WTC11 (cell line): ENCODE data around the gene PXN.

Source experiments
- CREB1 ChIP-seq: sonication (generic); formaldehyde crosslinking; IDR thresholded peaks from 2 replicates; pipeline ENCODE4 v1.8.0; 2023; ENCODE audit warnings: mild to moderate bottlenecking, missing genetic modification reagents
- FOXJ3 ChIP-seq: sonication (generic); formaldehyde crosslinking; IDR thresholded peaks from 2 replicates; pipeline ENCODE4 v1.9.0; 2021; ENCODE audit warnings: missing genetic modification reagents, mild to moderate bottlenecking, borderline replicate concordance
- RORB ChIP-seq: fragments of 250-450 bp; sonication (Bioruptor Pico); IDR thresholded peaks from 2 replicates; pipeline ENCODE4 v1.9.0; 2021; ENCODE audit warnings: mild to moderate bottlenecking
- TEAD4 ChIP-seq: sonication (generic); formaldehyde crosslinking; IDR thresholded peaks from 2 replicates; pipeline ENCODE4 v1.8.0; 2022; ENCODE audit warnings: mild to moderate bottlenecking, missing genetic modification reagents
- ZNF219 ChIP-seq: sonication (generic); formaldehyde crosslinking; IDR thresholded peaks from 2 replicates; pipeline ENCODE4 v1.8.0; 2023; ENCODE audit warnings: missing genetic modification reagents, mild to moderate bottlenecking, borderline replicate concordance
- ZNF263 ChIP-seq: sonication (generic); formaldehyde crosslinking; IDR thresholded peaks from 2 replicates; pipeline ENCODE4 v1.8.1; 2022; ENCODE audit warnings: low read depth, mild to moderate bottlenecking, moderate library complexity, missing genetic modification reagents
- TF ChIP-seq, protein P1 (sequence below): fragments of 200-600 bp; IDR thresholded peaks from 2 replicates; pipeline ENCODE4 v1.8.0; 2022; ENCODE audit warnings: antibody characterized with exemption
- TF ChIP-seq, protein P2 (sequence below): sonication (generic); formaldehyde crosslinking; IDR thresholded peaks from 2 replicates; pipeline ENCODE4 v1.8.1; 2023; ENCODE audit warnings: mild to moderate bottlenecking, moderate library complexity, missing genetic modification reagents
- TF ChIP-seq, protein P3 (sequence below): sonication (generic); formaldehyde crosslinking; conservative IDR thresholded peaks from 2 replicates; pipeline ENCODE4 v1.8.1; 2022; ENCODE audit warnings: mild to moderate bottlenecking, missing genetic modification reagents
- TF ChIP-seq, protein P4 (sequence below): sonication (generic); formaldehyde crosslinking; IDR thresholded peaks from 2 replicates; pipeline ENCODE4 v1.8.1; 2022; ENCODE audit warnings: mild to moderate bottlenecking, moderate library complexity, missing genetic modification reagents

DNA sequence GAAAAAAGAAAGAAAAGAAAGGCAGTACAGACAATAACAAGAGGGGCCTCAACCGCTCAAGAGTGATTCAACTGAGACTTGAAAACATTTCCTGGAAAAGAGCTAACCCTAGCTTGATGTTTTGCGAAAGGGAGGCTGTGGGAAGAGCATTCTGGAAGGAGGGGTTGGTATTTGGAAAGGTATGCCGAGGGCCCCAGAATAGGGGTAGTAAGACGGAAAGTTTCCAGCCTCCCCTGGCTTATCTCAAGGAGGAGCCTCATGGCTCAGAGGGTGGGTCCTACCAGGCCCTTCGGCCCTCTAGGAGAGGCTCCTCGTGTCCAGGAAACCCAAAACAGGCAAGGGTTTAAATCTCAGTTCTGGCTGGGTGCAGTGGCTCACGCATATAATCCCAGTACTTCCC is 17.8 kb upstream of the PXN start:
- TF ChIP-seq, protein P1, sequence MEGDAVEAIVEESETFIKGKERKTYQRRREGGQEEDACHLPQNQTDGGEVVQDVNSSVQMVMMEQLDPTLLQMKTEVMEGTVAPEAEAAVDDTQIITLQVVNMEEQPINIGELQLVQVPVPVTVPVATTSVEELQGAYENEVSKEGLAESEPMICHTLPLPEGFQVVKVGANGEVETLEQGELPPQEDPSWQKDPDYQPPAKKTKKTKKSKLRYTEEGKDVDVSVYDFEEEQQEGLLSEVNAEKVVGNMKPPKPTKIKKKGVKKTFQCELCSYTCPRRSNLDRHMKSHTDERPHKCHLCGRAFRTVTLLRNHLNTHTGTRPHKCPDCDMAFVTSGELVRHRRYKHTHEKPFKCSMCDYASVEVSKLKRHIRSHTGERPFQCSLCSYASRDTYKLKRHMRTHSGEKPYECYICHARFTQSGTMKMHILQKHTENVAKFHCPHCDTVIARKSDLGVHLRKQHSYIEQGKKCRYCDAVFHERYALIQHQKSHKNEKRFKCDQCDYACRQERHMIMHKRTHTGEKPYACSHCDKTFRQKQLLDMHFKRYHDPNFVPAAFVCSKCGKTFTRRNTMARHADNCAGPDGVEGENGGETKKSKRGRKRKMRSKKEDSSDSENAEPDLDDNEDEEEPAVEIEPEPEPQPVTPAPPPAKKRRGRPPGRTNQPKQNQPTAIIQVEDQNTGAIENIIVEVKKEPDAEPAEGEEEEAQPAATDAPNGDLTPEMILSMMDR, result no peak
- TF ChIP-seq, protein P2, sequence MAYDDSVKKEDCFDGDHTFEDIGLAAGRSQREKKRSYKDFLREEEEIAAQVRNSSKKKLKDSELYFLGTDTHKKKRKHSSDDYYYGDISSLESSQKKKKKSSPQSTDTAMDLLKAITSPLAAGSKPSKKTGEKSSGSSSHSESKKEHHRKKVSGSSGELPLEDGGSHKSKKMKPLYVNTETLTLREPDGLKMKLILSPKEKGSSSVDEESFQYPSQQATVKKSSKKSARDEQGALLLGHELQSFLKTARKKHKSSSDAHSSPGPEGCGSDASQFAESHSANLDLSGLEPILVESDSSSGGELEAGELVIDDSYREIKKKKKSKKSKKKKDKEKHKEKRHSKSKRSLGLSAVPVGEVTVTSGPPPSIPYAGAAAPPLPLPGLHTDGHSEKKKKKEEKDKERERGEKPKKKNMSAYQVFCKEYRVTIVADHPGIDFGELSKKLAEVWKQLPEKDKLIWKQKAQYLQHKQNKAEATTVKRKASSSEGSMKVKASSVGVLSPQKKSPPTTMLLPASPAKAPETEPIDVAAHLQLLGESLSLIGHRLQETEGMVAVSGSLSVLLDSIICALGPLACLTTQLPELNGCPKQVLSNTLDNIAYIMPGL, result no peak
- TF ChIP-seq CREB1 (CRISPR knock-in tag), result no peak
- TF ChIP-seq, protein P3, sequence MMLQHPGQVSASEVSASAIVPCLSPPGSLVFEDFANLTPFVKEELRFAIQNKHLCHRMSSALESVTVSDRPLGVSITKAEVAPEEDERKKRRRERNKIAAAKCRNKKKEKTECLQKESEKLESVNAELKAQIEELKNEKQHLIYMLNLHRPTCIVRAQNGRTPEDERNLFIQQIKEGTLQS (CRISPR knock-in tag), result no peak
- no peak for TF ChIP-seq FOXJ3
- TF ChIP-seq ZNF219 (CRISPR knock-in tag), result no peak
- TF ChIP-seq RORB (CRISPR knock-in tag), result no peak
- TF ChIP-seq, protein P4, sequence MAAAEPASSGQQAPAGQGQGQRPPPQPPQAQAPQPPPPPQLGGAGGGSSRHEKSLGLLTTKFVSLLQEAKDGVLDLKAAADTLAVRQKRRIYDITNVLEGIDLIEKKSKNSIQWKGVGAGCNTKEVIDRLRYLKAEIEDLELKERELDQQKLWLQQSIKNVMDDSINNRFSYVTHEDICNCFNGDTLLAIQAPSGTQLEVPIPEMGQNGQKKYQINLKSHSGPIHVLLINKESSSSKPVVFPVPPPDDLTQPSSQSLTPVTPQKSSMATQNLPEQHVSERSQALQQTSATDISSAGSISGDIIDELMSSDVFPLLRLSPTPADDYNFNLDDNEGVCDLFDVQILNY, result no peak
- no peak for TF ChIP-seq TEAD4
- no peak for TF ChIP-seq ZNF263 (CRISPR knock-in tag)
